ENCODE measurements around the gene KLF6. TPM values are rescaled to one million over a fixed set of nuclear protein-coding genes. Genes with fewer than 3 reads are reported as not detected.

The KLF6 gene
- total and polyA plus RNA-seq, 9 of the 15 experiments (the other 6 are each of a cell fraction or from before 2014, with no cell fraction given): 3.2 to 23.9 (median 8.0) TPM

GRCh38 chr10:3816995-3817394, 32.0 kb upstream of the KLF6 start:
- Histone ChIP-seq H2AFZ (ENCODE audit: low read depth, low read length) (peak overlapping the region; percentile 23; the same call in 1 of the 2 replicates), H3K9me3 (replicated peaks; ENCODE audit: control insufficient read depth, insufficient read depth, low read depth, low read length) (no peaks in the 10 kb centered on the region), H3K27ac (ENCODE audit: extremely low read depth, low read depth, low read length) (no peak overlapping the region), H3K4me1 (replicated peaks in 1 of 2; ENCODE audit: control insufficient read depth in 2 of 2, insufficient read depth in 2 of 2, low read length in 2 of 2) (peaks cover 0 to 6% of the 10 kb centered on the region in 2 experiments; a peak in 3 of 5 replicates), H3K4me3 (no peak overlapping the region), H3K4me2 (ENCODE audit: insufficient read depth, low read length) (peak overlapping the region; percentile 17; the same call in 1 of the 2 replicates), H4K20me1 (replicated peaks; ENCODE audit: control insufficient read depth, insufficient read depth, low read length) (no peaks in the 10 kb centered on the region), H3K9me1 (ENCODE audit: control insufficient read depth, insufficient read depth, low read length) (no peaks in the 10 kb centered on the region), H3K36me3 (ENCODE audit: control insufficient read depth, insufficient read depth, low read length) (no peaks in the 10 kb centered on the region), H3K27me3 (ENCODE audit: control insufficient read depth in 2 of 2, insufficient read depth in 2 of 2, low read length in 2 of 2) (no peaks in the 10 kb centered on the region), H3K9ac (ENCODE audit: insufficient read depth in 1 of 2, low read depth in 2 of 2, low read length in 2 of 2) (peak overlapping the region in 1 of 2 experiments; percentile 7; a peak in 1 of 4 replicates), H3K79me2 (ENCODE audit: control insufficient read depth, insufficient read depth, low read length) (no peaks in the 10 kb centered on the region)
- CTCF ChIA-PET (ENCODE audit: low intra/inter-chr PET ratio): no interaction called here
- DNase-seq (ENCODE audit: extremely low read depth in 1 of 4, low spot score in 3 of 4) (peak in 2 of 4 experiments; percentile 29 to 41), FAIRE-seq (no peak), ATAC-seq (peak; percentile 80)
- no TSS peak for BruUV-seq (replicated peaks)
- in situ Hi-C loops (cut with MboI): no loop called here
- WGBS (ENCODE audit: insufficient coverage, low coverage, missing lambda C conversion rate): 22% methylated on average over 5 of the region's 5 CpGs
- TF ChIP-seq CBFA2T2 (conservative IDR thresholded peaks at IDR 0.05) (peak; percentile 31), TEAD4 (IDR thresholded peaks at IDR 0.05; ENCODE audit: low read length) (peak; percentile 54; the same call in 1 of the 2 replicates), TEAD4 (CRISPR knock-in tag; IDR thresholded peaks at IDR 0.05; ENCODE audit: borderline replicate concordance) (no peak), L3MBTL2 (IDR thresholded peaks at IDR 0.05) (peak; percentile 19; the same call in 1 of the 2 replicates), BHLHE40 (IDR thresholded peaks at IDR 0.05; ENCODE audit: low read length) (peak; percentile 61), EP400 (IDR thresholded peaks at IDR 0.05) (no peak), NCOA2 (IDR thresholded peaks at IDR 0.05; ENCODE audit: partially characterized antibody in 2 of 2) (no peak), ZNF311 (CRISPR knock-in tag; IDR thresholded peaks at IDR 0.05) (no peak), HES1 (IDR thresholded peaks at IDR 0.05; ENCODE audit: low read depth) (no peak), CBFA2T3 (IDR thresholded peaks at IDR 0.05) (peak; percentile 62), KDM1A (IDR thresholded peaks at IDR 0.05) (peak; percentile 13 to 22; a peak in 1 of 4 replicates), MEIS2 (IDR thresholded peaks at IDR 0.05; ENCODE audit: partially characterized antibody) (peak; percentile 48), TAL1 (IDR thresholded peaks at IDR 0.05) (peak; percentile 29; the same call in 1 of the 2 replicates), TCF3 (CRISPR knock-in tag; IDR thresholded peaks at IDR 0.05) (peak; percentile 58), ARID1B (IDR thresholded peaks at IDR 0.05) (peak; percentile 48; the same call in 1 of the 2 replicates)
- POLR2A ChIA-PET: interaction anchor here (0.9 to 1.8 kb wide), 3 partner anchors 11 to 42 kb away, joined by 5 to 7 read pairs (median 5); partner anchors contain the start of gene KLF6
- intact Hi-C loops (cut with micrococcal nuclease): no loop called here

All from K562 (cell line).